H9 (cell line): Measurements from ENCODE around the gene MYO5C. TPM values are rescaled to one million over a fixed set of nuclear protein-coding genes. Genes with fewer than 3 reads are reported as not detected.
A peak's percentile ranks its signal among the peaks of the same experiment; 100 is the strongest.

Experiments used
- DNase-seq: peaks from one replicate; pipeline ENCODE4 v3.0.0-alpha.2; 2017
- H2AFZ ChIP-seq: one replicate; pipeline ENCODE4 v1.6.1; 2013; ENCODE audit warnings: mild to moderate bottlenecking, low read length, control low read depth, moderate library complexity
- H2AK5ac ChIP-seq: 2 replicates; pipeline ENCODE4 v1.6.1; 2013; ENCODE audit warnings: low read length, control low read depth, mixed read lengths; ENCODE audit not compliant: insufficient read length
- H2BK120ac ChIP-seq: one replicate; pipeline ENCODE4 v1.6.1; 2013; ENCODE audit warnings: low read depth, mild to moderate bottlenecking, low read length, control low read depth, inconsistent platforms; ENCODE audit not compliant: poor library complexity, severe bottlenecking
- H2BK12ac ChIP-seq: 2 replicates; pipeline ENCODE4 v1.6.1; 2013; ENCODE audit warnings: low read length, control low read depth, mixed read lengths, low read depth; ENCODE audit not compliant: insufficient read length
- H2BK15ac ChIP-seq: 2 replicates; pipeline ENCODE4 v1.6.1; 2013; ENCODE audit warnings: low read depth, low read length, control low read depth
- H2BK20ac ChIP-seq: one replicate; pipeline ENCODE4 v1.6.1; 2013; ENCODE audit warnings: low read depth, mild to moderate bottlenecking, low read length, control low read depth, inconsistent platforms; ENCODE audit not compliant: poor library complexity, severe bottlenecking
- H2BK5ac ChIP-seq: 2 replicates; pipeline ENCODE4 v1.6.1; 2013; ENCODE audit warnings: low read length, control low read depth, mixed read lengths; ENCODE audit not compliant: insufficient read length
- H3K14ac ChIP-seq: 2 replicates; pipeline ENCODE4 v1.6.1; 2013; ENCODE audit warnings: low read length, control low read depth; ENCODE audit not compliant: insufficient read depth
- H3K18ac ChIP-seq: 2 replicates; pipeline ENCODE4 v1.6.1; 2013; ENCODE audit warnings: low read depth, mild to moderate bottlenecking, mixed read lengths, low read length, control low read depth; ENCODE audit not compliant: insufficient read length
- H3K23ac ChIP-seq: 2 replicates; pipeline ENCODE4 v1.6.1; 2013; ENCODE audit warnings: low read length, control low read depth, mixed read lengths, low read depth; ENCODE audit not compliant: insufficient read length
- H3K23me2 ChIP-seq: 2 replicates; pipeline ENCODE4 v1.6.1; 2013; ENCODE audit warnings: low read depth, mild to moderate bottlenecking, mixed read lengths, low read length, control low read depth; ENCODE audit not compliant: insufficient read length, poor library complexity, severe bottlenecking
- H3K27ac ChIP-seq: 2 replicates; pipeline ENCODE4 v1.5.1; 2013; ENCODE audit warnings: low read length, control low read depth, mixed read lengths, low read depth; ENCODE audit not compliant: insufficient read length
- H3K27me3 ChIP-seq: 2 replicates; pipeline ENCODE4 v1.6.1; 2013; ENCODE audit warnings: low read length, control low read depth, inconsistent platforms; ENCODE audit not compliant: insufficient read depth
- H3K4ac ChIP-seq: 2 replicates; pipeline ENCODE4 v1.6.1; 2013; ENCODE audit warnings: low read depth, mild to moderate bottlenecking, control low read depth, inconsistent platforms, low read length, moderate library complexity
- H3K4me1 ChIP-seq: 2 replicates; pipeline ENCODE4 v1.6.1; 2013; ENCODE audit warnings: low read length, control low read depth, inconsistent platforms; ENCODE audit not compliant: insufficient read depth
- H3K4me2 ChIP-seq: 2 replicates; pipeline ENCODE4 v1.6.1; 2013; ENCODE audit warnings: low read length, control low read depth, mixed read lengths; ENCODE audit not compliant: insufficient read length, insufficient read depth
- H3K56ac ChIP-seq: 2 replicates; pipeline ENCODE4 v1.6.1; 2013; ENCODE audit warnings: low read depth, mild to moderate bottlenecking, mixed read lengths, low read length, control low read depth; ENCODE audit not compliant: insufficient read length
- H3K79me1 ChIP-seq: 2 replicates; pipeline ENCODE4 v1.6.1; 2013; ENCODE audit warnings: low read depth, mild to moderate bottlenecking, moderate library complexity, low read length, control low read depth, inconsistent platforms; ENCODE audit not compliant: insufficient read depth, poor library complexity, severe bottlenecking
- H3K79me2 ChIP-seq: 2 replicates; pipeline ENCODE4 v1.6.1; 2013; ENCODE audit warnings: low read length, control low read depth, inconsistent platforms; ENCODE audit not compliant: insufficient read depth
- H3K9ac ChIP-seq: 2 replicates; pipeline ENCODE4 v1.6.1; 2013; ENCODE audit warnings: low read length, control low read depth, mixed read lengths; ENCODE audit not compliant: insufficient read length; ENCODE audit errors: extremely low read depth
- H3K9me3 ChIP-seq: one replicate; pipeline ENCODE4 v1.6.1; 2013; ENCODE audit warnings: low read depth, low read length, inconsistent platforms; ENCODE audit not compliant: control insufficient read depth
- H3T11ph ChIP-seq: one replicate; pipeline ENCODE4 v1.6.1; 2013; ENCODE audit warnings: mild to moderate bottlenecking, low read length, control low read depth, inconsistent platforms
- H4K20me1 ChIP-seq: one replicate; pipeline ENCODE4 v1.6.1; 2013; ENCODE audit not compliant: control insufficient read depth, insufficient read length, insufficient read depth
- H4K5ac ChIP-seq: 2 replicates; pipeline ENCODE4 v1.6.1; 2013; ENCODE audit warnings: low read depth, mild to moderate bottlenecking, mixed read lengths, low read length, control low read depth; ENCODE audit not compliant: insufficient read length
- H4K8ac ChIP-seq: replicated peaks from 2 replicates; pipeline ENCODE4 v1.6.1; 2013; ENCODE audit warnings: low read length, control low read depth, mixed read lengths, low read depth; ENCODE audit not compliant: insufficient read length
- H4K91ac ChIP-seq: 2 replicates; pipeline ENCODE4 v1.6.1; 2013; ENCODE audit warnings: low read depth, mild to moderate bottlenecking, moderate library complexity, mixed read lengths, low read length, control low read depth; ENCODE audit not compliant: insufficient read length
- H3K27ac Mint-ChIP-seq, 3 experiments: 2 replicates in 2 of 3; 3 replicates in 1 of 3; pipeline ENCODE4 v1.8.0; 2020 to 2021; ENCODE audit warnings: mixed read lengths in 3 of 3, mild to moderate bottlenecking in 1 of 3, moderate library complexity in 1 of 3
- H3K27me3 Mint-ChIP-seq: 2 replicates; pipeline ENCODE4 v1.8.0; 2021; ENCODE audit warnings: low read depth, mild to moderate bottlenecking, moderate library complexity, mixed read lengths
- H3K36me3 Mint-ChIP-seq, 3 experiments: 2 replicates in 2 of 3; 3 replicates in 1 of 3; pipeline ENCODE4 v1.8.0; 2020 to 2021; ENCODE audit warnings: low read depth in 3 of 3, mixed read lengths in 3 of 3; ENCODE audit not compliant: insufficient read depth in 1 of 3
- H3K4me1 Mint-ChIP-seq, 2 experiments: 2 replicates each; pipeline ENCODE4 v1.8.0; 2020; ENCODE audit warnings: mixed read lengths in 2 of 2
- H3K4me3 Mint-ChIP-seq, 2 experiments: 2 replicates in 1 of 2; 3 replicates in 1 of 2; pipeline ENCODE4 v1.8.0; 2020 to 2021; ENCODE audit warnings: mild to moderate bottlenecking in 2 of 2, mixed read lengths in 2 of 2, moderate library complexity in 1 of 2
- H3K9me3 Mint-ChIP-seq, 2 experiments: 2 replicates in 1 of 2; 3 replicates in 1 of 2; pipeline ENCODE4 v1.8.0; 2020; ENCODE audit warnings: mild to moderate bottlenecking in 2 of 2, mixed read lengths in 2 of 2, moderate library complexity in 1 of 2
- CTCF ChIP-seq: fragments of 200-600 bp; sonication (generic); conservative IDR thresholded peaks from 3 replicates; pipeline ENCODE4 v1.8.0; 2021; ENCODE audit warnings: antibody characterized with exemption, mild to moderate bottlenecking
- WGBS: extraction: QIAGEN DNeasy Blood & Tissue Kit; methylation state at CpG from one replicate; pipeline ENCODE4 v1.1.7; 2013; ENCODE audit warnings: missing lambda C conversion rate, low lambda C conversion rate, mixed read lengths; ENCODE audit not compliant: insufficient read length; ENCODE audit errors: extremely low coverage; 5-methylcytosine and 5-hydroxymethylcytosine counted together
- total RNA-seq: library from RNA; stranded (reverse); gene quantifications from 2 replicates; pipeline ENCODE4 v1.2.1, GENCODE V29; 2021

The MYO5C gene
- total RNA-seq, 1 experiment from 2014 or later: 22.2 TPM

GRCh38 chr15:52206446-52206845 lies 89.2 kb downstream of the MYO5C start:
- no peak overlapping the region; a peak in 1 of 7 replicates for H3K27ac Mint-ChIP-seq
- no peaks in the 10 kb centered on the region for H3K79me2 ChIP-seq
- no CpG with 5 or more reads among the region's 2 CpGs for WGBS
- H3K27me3 ChIP-seq: no peaks in the 10 kb centered on the region
- H2BK5ac ChIP-seq: no peak overlapping the region
- no peak overlapping the region for H3K4me3 Mint-ChIP-seq
- no peak overlapping the region for H4K91ac ChIP-seq
- H3K4me2 ChIP-seq: no peak overlapping the region
- no peaks in the 10 kb centered on the region for H3K4me1 ChIP-seq
- no peak overlapping the region for H3K18ac ChIP-seq
- peaks cover 11% of the 10 kb centered on the region in 2 experiments for H3K4me1 Mint-ChIP-seq
- H3K79me1 ChIP-seq: no peaks in the 10 kb centered on the region
- no peak overlapping the region for H2BK12ac ChIP-seq
- no peaks in the 10 kb centered on the region for H3K9me3 ChIP-seq
- TF ChIP-seq CTCF: no peak
- no peak overlapping the region for H3K4ac ChIP-seq
- no peaks in the 10 kb centered on the region for H4K20me1 ChIP-seq
- H3K23me2 ChIP-seq: no peaks in the 10 kb centered on the region
- no peak overlapping the region for H4K5ac ChIP-seq
- no peak overlapping the region for H2AK5ac ChIP-seq
- no peak overlapping the region for H3K23ac ChIP-seq
- H3K27me3 Mint-ChIP-seq: no peaks in the 10 kb centered on the region
- H2BK120ac ChIP-seq: no peak overlapping the region
- no peak overlapping the region for H3K9ac ChIP-seq
- H3K14ac ChIP-seq: no peak overlapping the region
- H2AFZ ChIP-seq: no peak overlapping the region
- no peak overlapping the region for H4K8ac ChIP-seq
- H3K27ac ChIP-seq: no peak overlapping the region
- no peak overlapping the region for H3K56ac ChIP-seq
- H3K9me3 Mint-ChIP-seq: no peaks in the 10 kb centered on the region
- H3T11ph ChIP-seq: no peak overlapping the region
- no peak overlapping the region for H2BK20ac ChIP-seq
- 0 out of 2 replicates have a peak overlapping the region, but pooled peaks have one; percentile 56 for H2BK15ac ChIP-seq
- DNase-seq: no peak
- H3K36me3 Mint-ChIP-seq: peaks cover 4 to 52% (median 30%) of the 10 kb centered on the region in 3 experiments
